T-helper 17 cell (primary cell): ENCODE measurements around the gene GRHPR. TPM values are rescaled to one million over a fixed set of nuclear protein-coding genes. Genes with fewer than 3 reads are reported as not detected.
A peak's percentile ranks its signal among the peaks of the same experiment; 100 is the strongest.
"Not testable (repeated sequence)": the region's sequence is repeated elsewhere in the genome, so short reads cannot be mapped to it uniquely, and the experiment has no call there.

Experiments used
- ATAC-seq: fragments of 150-1000 bp; cut with Tn5 transposase; 2 replicates; pipeline ENCODE4 v1.10.0; 2021; ENCODE audit warnings: mild to moderate bottlenecking, moderate library complexity
- DNase-seq, 3 donors: peaks; one replicate each; pipeline versions ENCODE4 v3.0.0 to v3.0.0-alpha.2; 2020 to 2021
- H3K9me3 ChIP-seq: one replicate; pipeline ENCODE4 v1.7.0; 2013; ENCODE audit warnings: low read length, mild to moderate bottlenecking; ENCODE audit not compliant: control insufficient read depth, poor library complexity, severe bottlenecking
- H3K27ac Mint-ChIP-seq: one replicate; pipeline ENCODE4 v1.8.0; 2022; ENCODE audit warnings: mild to moderate bottlenecking, moderate library complexity, mixed read lengths
- H3K27me3 Mint-ChIP-seq: one replicate; pipeline ENCODE4 v1.8.0; 2022; ENCODE audit warnings: mixed read lengths
- H3K36me3 Mint-ChIP-seq: one replicate; pipeline ENCODE4 v1.8.0; 2022; ENCODE audit warnings: low read depth, mixed read lengths
- H3K4me1 Mint-ChIP-seq: one replicate; pipeline ENCODE4 v1.8.0; 2022; ENCODE audit warnings: mild to moderate bottlenecking, mixed read lengths
- H3K4me3 Mint-ChIP-seq: one replicate; pipeline ENCODE4 v1.8.0; 2022; ENCODE audit warnings: mild to moderate bottlenecking, moderate library complexity, mixed read lengths
- total RNA-seq, 4 donors: library from RNA in 2 of 4; stranded (reverse) in 2 of 4; gene quantifications; one replicate each; pipeline ENCODE4 v1.2.3 and lab custom pipeline; 2022 to 2026

The GRHPR gene
- total RNA-seq, 2 donors from 2014 or later, result 28.9 to 29.5 TPM

DNA sequence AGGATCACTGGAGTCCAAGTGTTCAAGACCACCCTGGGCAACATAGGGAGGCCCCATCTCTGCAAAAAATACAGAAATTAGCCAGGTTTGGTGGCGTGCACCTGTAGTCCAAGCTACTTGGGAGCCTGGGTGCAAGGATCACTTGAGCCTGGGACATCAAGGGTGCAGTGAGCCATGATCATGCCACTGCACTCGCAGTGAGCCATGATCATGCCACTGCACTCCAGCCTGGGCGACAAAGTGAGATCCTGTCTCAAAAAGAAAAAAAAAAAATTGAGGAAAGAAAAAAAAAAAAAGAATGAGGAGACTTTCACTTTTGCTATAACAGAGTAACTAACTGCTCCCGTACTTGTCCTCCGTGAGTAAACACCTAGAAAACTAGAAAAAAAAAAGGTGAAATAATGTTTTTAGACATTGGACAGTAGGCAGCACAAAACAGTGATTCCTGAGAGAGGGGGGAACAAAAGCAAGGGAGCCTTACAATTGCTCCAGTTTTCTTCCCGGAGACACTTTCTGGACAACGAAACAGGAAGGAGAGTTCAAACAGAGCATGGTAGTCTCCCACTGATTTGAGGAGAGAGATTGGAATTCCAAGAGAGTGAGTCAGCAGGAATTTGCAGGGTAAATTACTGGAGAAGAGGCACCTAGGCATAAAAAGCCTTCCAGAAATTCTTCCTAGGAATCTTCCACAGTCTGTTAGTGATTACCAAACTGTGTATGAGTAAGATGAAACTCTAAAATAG is 49.6 kb downstream of the GRHPR start:
- H3K27ac Mint-ChIP-seq, result peak overlapping the region; percentile 86
- H3K27me3 Mint-ChIP-seq, result peaks cover 7% of the 10 kb centered on the region
- H3K4me3 Mint-ChIP-seq, result peak overlapping the region; percentile 88
- no peaks in the 10 kb centered on the region for H3K9me3 ChIP-seq
- no peaks in the 10 kb centered on the region for H3K36me3 Mint-ChIP-seq
- no peak for ATAC-seq
- DNase-seq, result no peak
- peaks cover 10% of the 10 kb centered on the region for H3K4me1 Mint-ChIP-seq

- H3K4me3 Mint-ChIP-seq, DNase-seq, H3K27ac Mint-ChIP-seq, H3K36me3 Mint-ChIP-seq, ATAC-seq, H3K9me3 ChIP-seq: not testable (repeated sequence)
- Mint-ChIP-seq H3K27me3 (peaks cover 25% of the 10 kb centered on the region), H3K4me1 (peaks cover 13% of the 10 kb centered on the region)
Measured at GRCh38 chr9:37473982-37474381, 51.5 kb downstream of the GRHPR start.

- no peaks in the 10 kb centered on the region for H3K36me3 Mint-ChIP-seq
- H3K9me3 ChIP-seq, result no peaks in the 10 kb centered on the region
- no peak overlapping the region for H3K4me3 Mint-ChIP-seq
- DNase-seq (no peak), ATAC-seq (no peak)
- peaks cover 13% of the 10 kb centered on the region for H3K4me1 Mint-ChIP-seq
- H3K27ac Mint-ChIP-seq, result no peak overlapping the region
- H3K27me3 Mint-ChIP-seq, result peaks cover 29% of the 10 kb centered on the region
Measured at GRCh38 chr9:37474438-37474837, 51.9 kb downstream of the GRHPR start.

DNA sequence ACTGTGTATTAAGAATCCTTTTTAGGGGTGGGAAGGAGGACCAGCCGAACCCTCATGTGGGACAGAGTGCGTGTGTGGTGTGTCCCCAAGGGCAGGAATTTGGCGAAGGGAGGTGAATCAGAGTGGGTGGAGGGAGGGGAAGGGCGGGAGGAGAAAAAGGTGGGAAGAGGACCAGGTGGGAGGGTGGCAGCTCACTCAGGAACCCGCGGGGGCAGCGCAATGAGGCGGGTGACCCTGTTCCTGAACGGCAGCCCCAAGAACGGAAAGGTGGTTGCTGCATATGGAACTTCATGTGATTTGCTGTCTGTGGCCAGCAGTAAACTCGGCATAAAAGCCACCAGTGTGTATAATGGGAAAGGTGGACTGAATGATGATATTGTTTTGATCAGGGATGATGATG is 54.4 kb downstream of the GRHPR start:
- peaks cover 4% of the 10 kb centered on the region for H3K36me3 Mint-ChIP-seq
- DNase-seq, result no peak
- H3K27me3 Mint-ChIP-seq, result peaks cover 37% of the 10 kb centered on the region
- no peaks in the 10 kb centered on the region for H3K9me3 ChIP-seq
- ATAC-seq, result no peak
- H3K4me1 Mint-ChIP-seq, result peaks cover 7% of the 10 kb centered on the region
- no peak overlapping the region for H3K4me3 Mint-ChIP-seq
- H3K27ac Mint-ChIP-seq, result no peak overlapping the region

DNA sequence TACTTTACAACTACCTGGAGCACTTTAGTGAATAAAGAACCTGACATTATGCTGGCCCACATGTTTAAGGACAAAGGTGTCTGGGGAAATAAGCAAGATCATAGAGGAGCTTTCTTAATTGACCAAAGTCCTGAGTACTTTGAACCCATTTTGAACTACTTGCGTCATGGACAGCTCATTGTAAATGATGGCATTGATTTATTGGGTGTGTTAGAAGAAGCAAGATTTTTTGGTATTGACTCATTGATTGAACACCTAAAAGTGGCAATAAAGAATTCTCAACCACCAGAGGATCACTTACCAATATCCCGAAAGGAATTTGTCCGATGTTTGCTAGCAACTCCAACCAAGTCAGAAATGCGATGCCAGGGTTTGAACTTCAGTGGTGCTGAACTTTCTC is 54.9 kb downstream of the GRHPR start:
- not testable (repeated sequence) for H3K27ac Mint-ChIP-seq, H3K4me3 Mint-ChIP-seq, ATAC-seq, DNase-seq, H3K4me1 Mint-ChIP-seq, H3K36me3 Mint-ChIP-seq, H3K9me3 ChIP-seq
- H3K27me3 Mint-ChIP-seq, result peaks cover 37% of the 10 kb centered on the region

DNA sequence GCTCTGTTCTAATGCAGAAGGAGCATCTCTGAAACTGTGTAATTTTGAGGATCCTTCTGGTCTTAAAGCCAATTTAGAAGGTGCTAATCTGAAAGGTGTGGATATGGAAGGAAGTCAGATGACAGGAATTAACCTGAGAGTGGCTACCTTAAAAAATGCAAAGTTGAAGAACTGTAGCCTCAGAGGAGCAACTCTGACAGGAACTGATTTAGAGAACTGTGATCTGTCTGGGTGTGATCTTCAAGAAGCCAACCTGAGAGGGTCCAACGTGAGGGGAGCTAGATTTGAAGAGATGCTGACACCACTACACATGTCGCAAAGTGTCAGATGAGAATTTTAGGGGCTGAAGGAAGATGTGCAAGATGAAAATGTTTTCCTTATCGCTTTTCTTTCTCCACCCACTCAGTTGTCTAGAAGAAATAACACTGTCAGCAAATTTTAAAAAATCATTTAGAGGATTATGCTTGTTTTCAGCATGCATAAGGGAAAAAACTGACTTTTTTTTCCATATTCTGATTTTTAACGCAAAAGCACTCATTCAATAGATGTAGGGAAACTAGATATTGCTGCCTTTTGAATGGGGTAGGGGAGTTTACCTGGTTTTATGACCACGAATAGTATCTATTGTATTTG is 55.6 kb downstream of the GRHPR start:
- H3K4me1 Mint-ChIP-seq, ATAC-seq, H3K4me3 Mint-ChIP-seq, H3K9me3 ChIP-seq, DNase-seq, H3K27ac Mint-ChIP-seq, H3K36me3 Mint-ChIP-seq: not testable (repeated sequence)
- H3K27me3 Mint-ChIP-seq, result peaks cover 37% of the 10 kb centered on the region

DNA sequence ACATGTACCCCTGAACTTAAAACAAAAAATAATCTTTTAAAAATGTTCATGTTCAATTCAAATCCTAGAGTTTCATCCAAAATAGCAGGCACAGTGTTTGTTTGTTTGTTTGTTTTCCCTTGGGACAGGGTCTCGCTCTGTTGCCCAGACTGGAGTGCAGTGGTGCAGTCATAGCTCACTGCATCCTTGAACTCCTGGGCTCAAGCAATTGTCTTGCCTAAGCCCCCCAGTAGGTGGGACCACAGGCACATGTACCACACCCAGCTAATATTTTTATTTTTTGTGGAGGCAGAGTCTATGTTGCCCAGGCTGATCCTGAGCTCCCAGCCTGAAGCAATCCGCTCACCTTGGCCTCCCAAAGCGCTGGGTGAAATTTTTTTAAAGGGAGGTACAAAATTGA is 58.3 kb downstream of the GRHPR start:
- H3K4me1 Mint-ChIP-seq, result peaks cover 14% of the 10 kb centered on the region
- DNase-seq, result no peak
- H3K27ac Mint-ChIP-seq, result no peak overlapping the region
- peaks cover 37% of the 10 kb centered on the region for H3K27me3 Mint-ChIP-seq
- H3K36me3 Mint-ChIP-seq, result peaks cover 4% of the 10 kb centered on the region
- H3K4me3 Mint-ChIP-seq, result no peak overlapping the region
- no peaks in the 10 kb centered on the region for H3K9me3 ChIP-seq
- ATAC-seq, result no peak

DNA sequence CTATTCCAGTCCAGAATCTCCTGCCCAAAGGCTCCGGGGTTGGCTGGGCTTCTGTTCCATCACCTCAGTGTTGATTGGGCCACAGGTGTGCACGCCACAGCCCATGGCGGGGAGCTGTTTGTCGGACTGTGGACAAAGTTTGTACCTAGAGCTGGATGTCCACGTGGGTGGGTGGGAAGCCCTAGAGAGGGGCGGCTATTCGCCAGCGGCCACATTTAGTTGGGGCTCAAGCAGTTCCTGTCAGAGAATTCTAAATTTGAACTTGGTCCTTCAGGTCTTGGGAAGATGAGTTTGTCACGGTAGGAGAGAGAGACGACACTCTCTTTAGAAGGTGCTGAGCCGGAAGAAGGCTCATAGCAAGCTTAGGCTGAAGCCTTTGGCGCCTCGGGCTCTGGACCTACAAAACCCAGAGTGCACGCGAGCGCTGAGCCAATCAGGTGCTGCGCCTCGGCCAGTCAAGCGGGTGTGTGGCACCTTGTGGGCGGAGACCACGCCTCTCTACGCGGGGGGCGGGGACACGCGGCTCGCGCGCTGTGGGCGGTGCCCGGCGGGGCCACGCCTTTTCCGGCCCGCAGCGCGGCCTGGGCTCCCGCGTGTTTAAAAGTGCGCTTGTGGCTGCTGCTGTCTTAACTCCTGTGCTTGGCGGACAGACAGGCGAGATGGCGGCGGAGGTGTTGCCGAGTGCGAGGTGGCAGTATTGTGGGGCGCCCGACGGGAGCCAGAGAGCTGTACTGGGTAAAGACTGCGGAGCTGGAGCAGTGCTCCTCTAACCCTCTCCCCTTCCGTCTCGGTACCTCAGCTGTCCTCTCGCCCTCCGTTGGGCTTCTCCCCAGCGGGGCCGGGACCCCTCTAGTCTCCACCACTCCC is 63.1 kb downstream of the GRHPR start, which contains the start of gene POLR1E:
Gene POLR1E, plus strand, starts transcription at position 560 of the 867 bp plus-strand sequence. Its CDS starts 100 bp downstream, at position 660.
- peaks cover 36% of the 10 kb centered on the region for H3K4me1 Mint-ChIP-seq
- ATAC-seq (peak; percentile 99), DNase-seq (peak; percentile 94 to 96 (median 96))
- no peaks in the 10 kb centered on the region for H3K9me3 ChIP-seq
- peaks cover 6% of the 10 kb centered on the region for H3K36me3 Mint-ChIP-seq
- H3K27me3 Mint-ChIP-seq, result peaks cover 8% of the 10 kb centered on the region
- peak within 1 kb of the TSS; percentile 97 for H3K27ac Mint-ChIP-seq
- H3K4me3 Mint-ChIP-seq, result peak within 1 kb of the TSS; percentile 97

- DNase-seq, result no peak
- no peaks in the 10 kb centered on the region for H3K9me3 ChIP-seq
- Mint-ChIP-seq H3K4me1 (peaks cover 38% of the 10 kb centered on the region), H3K27ac (peak overlapping the region; percentile 97), H3K4me3 (peak overlapping the region; percentile 97), H3K36me3 (peaks cover 6% of the 10 kb centered on the region), H3K27me3 (peaks cover 7% of the 10 kb centered on the region)
- no peak for ATAC-seq
Measured at GRCh38 chr9:37486256-37486615, 63.7 kb downstream of the GRHPR start.

Other genes with a start within 250 kb of the GRHPR start
- 10 to 100 TPM; 13.9 to 16.5 TPM for gene ZBTB5, start 42.8 kb downstream of the GRHPR start, total RNA-seq
- 10 to 100 TPM; 28.6 to 38.3 TPM for gene POLR1E, start 63.3 kb downstream of the GRHPR start, total RNA-seq
- gene FBXO10, start 153.7 kb downstream of the GRHPR start, total RNA-seq, result 1 to 10 TPM; 2.6 to 6.6 TPM
- 10 to 100 TPM; 34.3 to 39.6 TPM for gene TOMM5, start 169.9 kb downstream of the GRHPR start, total RNA-seq
- gene FRMPD1, start 228.3 kb downstream of the GRHPR start, total RNA-seq, result not detected